ENCODE data around the gene FOXF2.
A peak's percentile ranks its signal among the peaks of the same experiment; 100 is the strongest.

Gene FOXF2

GRCh38 chr6:1378065-1379016, 11.0 kb upstream of the FOXF2 start:
- DNase-seq (ENCODE audit: low spot score) = peak; percentile 60

DNA sequence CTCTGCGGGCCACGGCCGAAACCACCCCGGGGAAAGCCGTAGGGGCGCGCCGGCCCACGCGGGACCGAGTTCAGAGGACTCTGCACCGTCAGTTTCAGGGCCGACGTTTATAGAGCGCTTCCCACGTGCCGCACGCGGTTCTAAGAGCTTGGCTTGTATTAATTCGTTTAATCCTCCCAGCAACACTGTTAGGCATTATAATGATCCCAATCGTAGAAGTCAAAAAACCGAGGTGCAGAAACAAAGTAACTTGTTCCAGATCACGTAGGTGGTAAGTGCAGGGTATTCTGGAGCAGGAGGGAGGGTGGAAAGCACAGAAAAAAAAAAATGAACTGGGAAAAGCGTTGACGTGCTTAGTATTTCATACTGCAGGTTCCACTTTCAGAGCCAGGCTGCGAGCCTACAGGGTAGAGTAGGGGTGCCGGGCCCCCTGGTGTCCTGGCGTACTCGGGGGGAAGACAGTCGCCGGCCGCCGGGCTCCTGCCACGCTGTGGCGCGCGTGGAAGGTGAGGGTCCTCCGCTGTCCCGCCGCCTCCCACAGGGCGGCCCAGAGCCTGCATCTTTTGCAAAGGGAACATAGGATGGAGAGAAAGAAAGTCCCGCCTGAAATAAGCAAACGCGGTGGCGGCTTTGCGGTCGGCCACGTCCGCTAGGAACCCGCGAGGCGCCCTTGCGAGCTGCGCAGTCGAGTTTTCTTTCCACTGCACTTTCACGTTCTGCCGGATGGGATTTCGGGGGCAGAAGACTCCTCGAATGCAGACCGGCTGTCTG, 10.2 kb upstream of the FOXF2 start:
- no peak for DNase-seq (ENCODE audit: low spot score)

DNA sequence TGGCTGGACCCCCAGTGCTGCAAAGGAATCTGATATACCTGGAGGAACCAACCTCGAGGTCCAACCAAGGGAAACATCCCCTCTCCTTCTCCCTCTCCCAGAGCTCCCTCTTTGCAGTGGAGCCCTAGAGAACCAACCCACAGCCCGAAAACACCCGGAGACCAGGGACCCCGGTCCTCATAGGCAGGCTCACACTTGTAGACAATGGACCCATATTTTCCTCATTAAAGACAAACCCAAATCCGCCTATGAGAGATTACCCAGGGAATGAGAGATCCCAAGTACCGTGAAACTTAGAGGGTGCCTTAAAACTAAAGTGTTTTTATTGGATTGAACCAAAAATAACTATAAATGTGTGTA, 9.6 kb upstream of the FOXF2 start:
- DNase-seq (ENCODE audit: low spot score) = no peak

- no peak for DNase-seq (ENCODE audit: low spot score)
Measured at GRCh38 chr6:1380625-1381427, 8.6 kb upstream of the FOXF2 start.

DNA sequence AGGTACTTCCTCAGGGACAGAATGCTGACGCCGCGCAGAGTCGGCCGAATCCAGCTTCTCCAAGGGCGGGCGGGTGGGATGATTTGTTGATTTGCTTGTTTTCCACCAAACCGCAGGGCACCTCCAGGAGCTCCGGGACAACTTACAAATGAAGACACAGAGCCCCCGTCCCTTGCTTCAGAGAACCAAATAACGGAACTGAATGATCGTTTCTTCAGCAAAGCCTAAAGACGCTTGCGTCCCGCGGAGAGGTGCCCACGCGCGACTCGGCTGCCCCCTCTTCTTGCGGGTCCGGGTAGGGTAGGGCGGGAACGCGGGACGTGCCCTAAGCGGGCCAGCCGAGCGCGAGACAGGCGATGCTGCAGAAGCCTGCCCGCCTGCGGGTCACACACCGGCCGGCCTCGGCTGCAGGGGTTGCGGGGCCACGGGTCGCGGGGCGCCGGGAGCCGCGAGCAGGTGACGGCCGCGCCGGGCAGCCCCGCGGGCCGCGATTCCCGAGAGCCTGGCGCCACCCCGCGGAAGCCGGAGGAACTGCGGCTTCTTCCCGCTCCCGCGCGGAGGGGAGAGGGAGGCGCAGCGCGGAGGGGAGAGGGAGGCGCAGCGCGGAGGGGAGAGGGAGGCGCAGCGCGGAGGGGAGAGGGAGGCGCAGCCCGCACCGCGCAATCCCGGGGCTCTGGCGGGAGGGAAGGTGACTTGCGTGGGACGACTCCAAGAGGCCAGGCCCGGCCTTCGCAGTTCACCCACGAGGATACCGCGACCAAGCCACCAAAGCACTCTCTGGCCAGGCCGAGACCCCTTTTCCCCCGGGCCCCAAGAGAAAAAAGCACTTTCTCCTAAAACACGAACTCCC, 7.7 kb upstream of the FOXF2 start:
- DNase-seq (ENCODE audit: low spot score) = peak; percentile 86

GRCh38 chr6:1382331-1382882, 7.0 kb upstream of the FOXF2 start:
- no peak for DNase-seq (ENCODE audit: low spot score)

- no peak for DNase-seq (ENCODE audit: low spot score)
Measured at GRCh38 chr6:1382883-1383728, 6.3 kb upstream of the FOXF2 start.

GRCh38 chr6:1383729-1384548, 5.4 kb upstream of the FOXF2 start:
- DNase-seq (ENCODE audit: low spot score) = no peak

GRCh38 chr6:1384549-1385128, 4.7 kb upstream of the FOXF2 start:
- no peak for DNase-seq (ENCODE audit: low spot score)

DNA sequence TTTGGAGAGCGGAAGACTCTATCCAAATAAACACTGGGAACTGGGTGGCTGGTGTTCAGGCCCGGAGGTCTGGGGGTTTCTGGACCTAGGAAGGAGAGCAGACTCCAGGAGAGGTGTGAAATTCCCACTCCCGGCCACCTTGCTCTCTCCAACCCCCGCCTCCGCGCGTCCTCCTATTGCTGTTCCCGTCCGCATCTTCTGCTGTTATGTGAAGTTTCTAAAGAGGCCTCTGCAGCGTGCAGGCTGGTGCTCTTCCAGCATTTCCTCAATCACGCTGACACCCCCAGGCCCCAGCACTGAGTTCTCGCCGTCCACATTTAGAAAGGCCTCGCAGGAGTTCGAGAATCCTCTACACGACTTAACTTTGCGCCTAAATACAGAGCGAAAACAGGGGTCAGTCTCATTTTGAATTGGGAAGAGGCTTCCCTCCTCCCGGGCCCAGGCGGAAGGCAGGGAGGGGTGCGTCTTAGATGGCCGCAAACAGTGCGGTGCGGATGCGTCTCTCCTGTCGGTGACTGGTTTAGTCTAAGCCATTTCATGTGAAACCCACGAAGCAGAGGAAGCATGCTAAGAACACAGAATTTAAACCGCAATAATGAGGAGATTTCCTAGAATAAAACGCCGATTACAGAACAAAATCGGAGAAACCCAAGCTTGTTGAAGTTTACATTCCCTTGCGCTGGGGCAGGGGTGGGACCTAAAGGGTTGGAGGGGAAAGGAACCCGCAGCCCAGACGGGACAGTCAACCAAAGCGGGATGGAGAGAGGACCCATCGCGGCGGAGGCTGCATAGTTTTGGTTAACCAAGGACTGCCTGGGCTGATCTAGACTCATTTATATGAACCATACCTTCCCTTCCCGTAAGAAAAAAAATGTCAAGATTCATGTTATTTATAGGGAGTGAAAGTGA, 4.0 kb upstream of the FOXF2 start:
- no peak for DNase-seq (ENCODE audit: low spot score)

DNA sequence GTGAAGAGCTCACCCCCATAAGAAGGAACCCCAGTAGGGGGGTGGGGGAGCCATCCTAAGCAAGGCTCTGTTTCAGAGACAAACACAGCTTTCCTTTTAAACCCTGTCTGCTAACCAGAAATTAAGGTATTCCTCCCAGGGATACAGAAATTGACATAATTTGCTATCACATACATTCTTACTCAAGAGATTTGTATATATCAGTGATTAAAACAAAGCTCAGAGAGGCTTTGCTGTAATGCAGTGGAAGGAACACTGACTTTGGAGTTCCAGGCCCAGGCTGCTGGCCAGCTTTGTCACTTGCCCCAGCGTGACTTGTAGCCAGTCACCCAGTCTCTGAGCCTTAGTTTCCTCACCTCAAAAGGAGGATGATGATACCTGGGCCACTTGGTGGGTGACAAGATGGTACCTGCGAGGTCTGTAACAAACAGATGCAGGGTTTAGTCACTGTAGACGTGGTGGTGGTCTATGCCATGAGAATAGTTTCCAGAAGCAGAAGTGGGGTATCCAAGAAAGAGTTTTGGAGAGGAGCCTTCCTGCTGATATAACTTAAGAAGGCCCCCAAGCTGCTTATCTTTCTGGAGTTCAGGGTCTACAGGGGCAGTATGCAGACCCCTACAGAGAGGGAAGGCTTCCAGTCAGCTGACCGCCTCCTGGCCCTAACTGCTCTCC, 3.2 kb upstream of the FOXF2 start:
- DNase-seq (ENCODE audit: low spot score) = no peak

- DNase-seq (ENCODE audit: low spot score) = no peak
Measured at GRCh38 chr6:1387538-1387875, 1.9 kb upstream of the FOXF2 start.

GRCh38 chr6:1387876-1388629, 1.3 kb upstream of the FOXF2 start:
- no peak for DNase-seq (ENCODE audit: low spot score)

GRCh38 chr6:1388630-1389368, 577 bp upstream of the FOXF2 start:
- DNase-seq (ENCODE audit: low spot score) = no peak

GRCh38 chr6:1390133-1390945, 963 bp downstream of the FOXF2 start:
- peak; percentile 68 for DNase-seq (ENCODE audit: low spot score)

All from AG20443 (cell line).